GM12878 (cell line): ENCODE measurements around the gene CYP2U1. TPM values are rescaled to one million over a fixed set of nuclear protein-coding genes. Genes with fewer than 3 reads are reported as not detected.

Experiments
- ATF2 ChIP-seq: IDR thresholded peaks from 2 replicates; pipeline ENCODE4 v1.6.1; 2012; ENCODE audit warnings: low read length, inconsistent platforms
- BCL3 ChIP-seq: IDR thresholded peaks from 2 replicates; pipeline ENCODE4 v1.6.1; 2011; ENCODE audit warnings: borderline replicate concordance, low read depth, mild to moderate bottlenecking, moderate library complexity, low read length; ENCODE audit not compliant: insufficient read depth, poor library complexity, severe bottlenecking
- CREM ChIP-seq: IDR thresholded peaks from 2 replicates; pipeline ENCODE4 v1.6.1; 2014; ENCODE audit warnings: antibody characterized with exemption, low read depth
- KDM1A ChIP-seq: fragments of 200-600 bp; sonication (generic); IDR thresholded peaks from 2 replicates; pipeline ENCODE4 v1.6.1; 2016; ENCODE audit warnings: borderline replicate concordance
- PAX5 ChIP-seq: IDR thresholded peaks from 2 replicates; pipeline ENCODE4 v1.6.1; 2011; ENCODE audit warnings: low read depth, low read length, borderline replicate concordance
- POU2F2 ChIP-seq: IDR thresholded peaks from 3 replicates; pipeline ENCODE4 v1.6.1; 2011; ENCODE audit warnings: low read depth, mild to moderate bottlenecking, low read length, borderline replicate concordance
- RFX5 ChIP-seq: IDR thresholded peaks from 2 replicates; pipeline ENCODE4 v1.6.1; 2011; ENCODE audit warnings: low read depth, low read length, improper control_type of control experiment
- ZBTB11 ChIP-seq: fragments of 450-650 bp; formaldehyde crosslinking; IDR thresholded peaks from 2 replicates; pipeline ENCODE4 v1.5.0; 2022; ENCODE audit warnings: mild to moderate bottlenecking, missing genetic modification characterization
- ZBTB33 ChIP-seq: fragments of 450-650 bp; IDR thresholded peaks from 2 replicates; pipeline ENCODE4 v1.6.1; 2017; ENCODE audit warnings: mild to moderate bottlenecking
- ZNF24 ChIP-seq: fragments of 450-650 bp; IDR thresholded peaks from 2 replicates; pipeline ENCODE4 v1.6.1; 2017; ENCODE audit warnings: antibody characterized with exemption, mild to moderate bottlenecking
- polyA plus RNA-seq, 11 experiments: library from polyadenylated mRNA; depleted of rRNA in 4 of 11; unstranded in 6 of 11; stranded (reverse) in 5 of 11; fragments of >200 nt; fragmentation: Nextera tagmentation in 4 of 11; fragmentation: Illumina TruSeq in 1 of 11; extraction: Ambion mirVana in 4 of 11; extraction: Trizol in 1 of 11; gene quantifications; 1 replicate in 1 of 11; 2 replicates in 10 of 11; pipeline versions ENCODE4 v1.2.1 to v1.2.3, GENCODE V29; 2011 to 2016; ENCODE audit warnings: inconsistent platforms in 2 of 11, missing spikeins in 2 of 11, low read depth in 1 of 11
- total RNA-seq, 4 experiments: library from RNA; depleted of rRNA in 3 of 4; stranded (reverse); fragments of >200 nt in 3 of 4; fragmentation: Illumina TruSeq in 1 of 4; extraction: Trizol in 1 of 4; gene quantifications; 2 replicates each; pipeline versions ENCODE4 v1.2.1 to v1.2.3, GENCODE V29; 2013 to 2021

CYP2U1 gene
- total and polyA plus RNA-seq, 10 of the 15 experiments (the other 5 are each of a cell fraction or from before 2014, with no cell fraction given) = 0.41 to 3.4 (median 2.9) TPM

- TF ChIP-seq BCL3 (no peak), CREM (no peak), RFX5 (no peak), PAX5 (no peak), KDM1A (no peak), ZNF24 (no peak), POU2F2 (no peak), ATF2 (no peak), ZBTB11 (CRISPR knock-in tag) (no peak), ZBTB33 (no peak)
These were observed 37.2 kb upstream of the CYP2U1 start (continued) for GRCh38 chr4:107894138-107894603.
